HepG2 (cell line): ENCODE data around the gene LRRN3. TPM values are rescaled to one million over a fixed set of nuclear protein-coding genes. Genes with fewer than 3 reads are reported as not detected.

Source experiments
- AHDC1 ChIP-seq: sonication (generic); formaldehyde crosslinking; IDR thresholded peaks from 2 replicates; pipeline ENCODE4 v1.5.1; 2020; ENCODE audit warnings: mild to moderate bottlenecking, missing genetic modification reagents, borderline replicate concordance
- BCL3 ChIP-seq: sonication (generic); formaldehyde crosslinking; IDR thresholded peaks from 2 replicates; pipeline ENCODE4 v1.5.1; 2020; ENCODE audit warnings: mild to moderate bottlenecking, missing genetic modification reagents, moderate library complexity
- ELF3 ChIP-seq: IDR thresholded peaks from 2 replicates; pipeline ENCODE4 v1.6.1; 2016; ENCODE audit warnings: missing genetic modification reagents, missing compliant biosample characterization
- FOXJ3 ChIP-seq: sonication (generic); formaldehyde crosslinking; IDR thresholded peaks from 2 replicates; pipeline ENCODE4 v1.4.0; 2020; ENCODE audit warnings: missing genetic modification reagents, mild to moderate bottlenecking, borderline replicate concordance
- HNF1A ChIP-seq, 2 experiments: sonication (generic) in 1 of 2; formaldehyde crosslinking in 1 of 2; IDR thresholded peaks; 2 replicates each; pipeline versions ENCODE4 v1.4.0 to v1.6.1; 2016 to 2020; ENCODE audit warnings: borderline replicate concordance in 1 of 2, low read depth in 1 of 2, mild to moderate bottlenecking in 1 of 2, missing genetic modification reagents in 1 of 2
- IRX3 ChIP-seq: sonication (generic); formaldehyde crosslinking; IDR thresholded peaks from 2 replicates; pipeline ENCODE4 v1.8.1; 2023; ENCODE audit warnings: mild to moderate bottlenecking, low read depth, missing genetic modification reagents, borderline replicate concordance
- MATR3 ChIP-seq: sonication (generic); formaldehyde crosslinking; IDR thresholded peaks from 2 replicates; pipeline ENCODE4 v1.4.0; 2020; ENCODE audit warnings: missing genetic modification reagents
- TCF7 ChIP-seq: sonication (generic); IDR thresholded peaks from 2 replicates; pipeline ENCODE4 v1.6.1; 2016; ENCODE audit warnings: antibody characterized with exemption, low read depth
- U2AF2 ChIP-seq: fragments of 200-400 bp; formaldehyde crosslinking; IDR thresholded peaks from 2 replicates; pipeline ENCODE4 v1.6.1; 2017; ENCODE audit warnings: low read depth, mild to moderate bottlenecking, low read length
- ZFP82 ChIP-seq: sonication (generic); formaldehyde crosslinking; IDR thresholded peaks from 2 replicates; pipeline ENCODE4 v1.5.1; 2020; ENCODE audit warnings: mild to moderate bottlenecking, missing genetic modification reagents, borderline replicate concordance
- ZNF138 ChIP-seq: sonication (generic); formaldehyde crosslinking; IDR thresholded peaks from 2 replicates; pipeline ENCODE4 v1.5.0; 2020; ENCODE audit warnings: mild to moderate bottlenecking, low read depth, missing genetic modification reagents
- ZNF253 ChIP-seq: sonication (generic); formaldehyde crosslinking; IDR thresholded peaks from 2 replicates; pipeline ENCODE4 v1.8.0; 2022; ENCODE audit warnings: mild to moderate bottlenecking, missing genetic modification reagents, borderline replicate concordance
- ZNF350 ChIP-seq: sonication (generic); formaldehyde crosslinking; IDR thresholded peaks from 2 replicates; pipeline ENCODE4 v1.4.0; 2020; ENCODE audit warnings: mild to moderate bottlenecking, low read depth, missing genetic modification reagents, borderline replicate concordance
- ZNF557 ChIP-seq: sonication (generic); formaldehyde crosslinking; IDR thresholded peaks from 2 replicates; pipeline ENCODE4 v1.4.0; 2020; ENCODE audit warnings: missing genetic modification reagents
- ZNF75D ChIP-seq: sonication (generic); formaldehyde crosslinking; IDR thresholded peaks from 2 replicates; pipeline ENCODE4 v1.8.1; 2023; ENCODE audit warnings: missing genetic modification reagents, mild to moderate bottlenecking, borderline replicate concordance
- ZSCAN12 ChIP-seq: sonication (generic); formaldehyde crosslinking; IDR thresholded peaks from 2 replicates; pipeline ENCODE4 v1.9.0; 2021; ENCODE audit warnings: mild to moderate bottlenecking, missing genetic modification reagents
- polyA plus RNA-seq, 8 experiments: library from polyadenylated mRNA; depleted of rRNA in 3 of 8; stranded (reverse) in 7 of 8; unstranded in 1 of 8; fragments of >200 nt; fragmentation: Illumina TruSeq in 4 of 8; extraction: Trizol in 4 of 8; gene quantifications; 2 replicates each; pipeline versions ENCODE4 v1.2.1 to v1.2.3, GENCODE V29; 2011 to 2016; ENCODE audit warnings: low read depth in 4 of 8, missing spikeins in 1 of 8, mixed read lengths in 1 of 8; ENCODE audit not compliant: insufficient read depth in 1 of 8
- total RNA-seq, 5 experiments: library from RNA; depleted of rRNA; stranded (reverse); fragments of >200 nt; fragmentation: Illumina TruSeq; extraction: Trizol; gene quantifications; 2 replicates each; pipeline ENCODE4 v1.2.3, GENCODE V29; 2016; ENCODE audit warnings: low read depth in 1 of 5

LRRN3 gene
- total and polyA plus RNA-seq, 2 of the 13 experiments (the other 11 are each of a cell fraction or from before 2014, with no cell fraction given), result 0.07 TPM; not detected in 1

- no peak for TF ChIP-seq HNF1A (IDR thresholded peaks at IDR 0.05; ENCODE audit: low read depth)
- no peak for TF ChIP-seq HNF1A (CRISPR knock-in tag; IDR thresholded peaks at IDR 0.05; ENCODE audit: borderline replicate concordance)
- no peak for TF ChIP-seq U2AF2
- no peak for TF ChIP-seq ZSCAN12
- no peak for TF ChIP-seq AHDC1 (CRISPR knock-in tag)
- no peak for TF ChIP-seq IRX3 (CRISPR knock-in tag)
- TF ChIP-seq TCF7, result no peak
- TF ChIP-seq ZNF350 (CRISPR knock-in tag), result no peak
- TF ChIP-seq ZFP82 (CRISPR knock-in tag), result no peak
- no peak for TF ChIP-seq BCL3 (CRISPR knock-in tag)
- no peak for TF ChIP-seq ZNF557 (CRISPR knock-in tag)
- no peak for TF ChIP-seq ZNF75D (CRISPR knock-in tag)
- TF ChIP-seq ZNF138 (CRISPR knock-in tag), result no peak
- TF ChIP-seq FOXJ3, result no peak
- no peak for TF ChIP-seq ELF3 (CRISPR knock-in tag)
- TF ChIP-seq ZNF253 (CRISPR knock-in tag), result no peak
- TF ChIP-seq MATR3 (CRISPR knock-in tag), result no peak
These were observed 2.6 kb upstream of the LRRN3 start (continued) for GRCh38 chr7:111088328-111088727.
